SK-N-SH (cell line): ENCODE measurements around the gene GNAL. TPM values are rescaled to one million over a fixed set of nuclear protein-coding genes. Genes with fewer than 3 reads are reported as not detected.

Source experiments
- CTCF ChIA-PET: fragments of 300-600, 350-600 bp; formaldehyde crosslinking; extraction: SDS; loops from one replicate; lab custom pipeline; 2021; lab: Yijun Ruan, JAX
- POLR2A ChIA-PET: fragments of 350-600 bp; sonication (Branson Sonifier 250); formaldehyde crosslinking; extraction: SDS; loops from one replicate; lab custom pipeline; 2020; ENCODE audit warnings: antibody characterized with exemption, inconsistent platforms; lab: Yijun Ruan, JAX
- DNase-seq: peaks from one replicate; pipeline ENCODE4 v3.0.0; 2012
- H2AFZ ChIP-seq: fragments of 200-600 bp; sonication (generic); 2 replicates; pipeline ENCODE4 v1.8.1; 2016; ENCODE audit warnings: antibody characterized with exemption, mild to moderate bottlenecking, low read depth
- H3F3A ChIP-seq: fragments of 200-600 bp; sonication (generic); replicated peaks from 2 replicates; pipeline ENCODE3; 2016; ENCODE audit warnings: antibody characterized with exemption, mild to moderate bottlenecking; ENCODE audit not compliant: insufficient read depth
- H3K27ac ChIP-seq, 2 experiments: fragments of 200-500 bp in 1 of 2; fragments of 200-600 bp in 1 of 2; sonication (Bioruptor generic) in 1 of 2; sonication (generic), shearing (Covaris generic) in 1 of 2; 2 replicates each; pipeline versions ENCODE4 v1.5.1 to v1.6.1; 2014 to 2016; ENCODE audit warnings: low read depth in 2 of 2, inconsistent platforms in 1 of 2, low read length in 1 of 2, mild to moderate bottlenecking in 1 of 2, mixed read lengths in 1 of 2
- H3K27me3 ChIP-seq: fragments of 200-600 bp; sonication (generic), shearing (Covaris generic); 2 replicates; pipeline ENCODE4 v1.6.1; 2016; ENCODE audit warnings: mixed run types; ENCODE audit not compliant: insufficient read depth
- H3K36me3 ChIP-seq, 2 experiments: fragments of 200-500 bp in 1 of 2; fragments of 200-600 bp in 1 of 2; sonication (Bioruptor generic) in 1 of 2; sonication (generic) in 1 of 2; replicated peaks in 1 of 2; 2 replicates each; pipeline versions ENCODE3 to v1.5.1; 2014 to 2016; ENCODE audit warnings: low read length in 1 of 2, mild to moderate bottlenecking in 1 of 2; ENCODE audit not compliant: insufficient read depth in 2 of 2, control insufficient read depth in 1 of 2
- H3K4me1 ChIP-seq, 2 experiments: fragments of 200-500 bp in 1 of 2; fragments of 200-600 bp in 1 of 2; sonication (Bioruptor generic) in 1 of 2; sonication (generic), shearing (Covaris generic) in 1 of 2; 2 replicates each; pipeline versions ENCODE4 v1.5.1 to v1.6.1; 2014 to 2016; ENCODE audit warnings: low read depth in 1 of 2, low read length in 1 of 2, mixed run types in 1 of 2; ENCODE audit not compliant: insufficient read depth in 2 of 2, control insufficient read depth in 1 of 2
- H3K4me2 ChIP-seq: fragments of 200-600 bp; sonication (generic), shearing (Covaris generic); 2 replicates; pipeline ENCODE4 v1.6.1; 2017; ENCODE audit warnings: mixed run types
- H3K4me3 ChIP-seq, 2 experiments: fragments of 200-500 bp in 1 of 2; fragments of 200-600 bp in 1 of 2; sonication (Bioruptor generic) in 1 of 2; sonication (generic), shearing (Covaris generic) in 1 of 2; 2 replicates each; pipeline versions ENCODE4 v1.5.1 to v1.8.1; 2014 to 2016; ENCODE audit warnings: low read depth in 2 of 2, inconsistent platforms in 1 of 2, low read length in 1 of 2, mild to moderate bottlenecking in 1 of 2, mixed read lengths in 1 of 2, moderate library complexity in 1 of 2
- H3K79me2 ChIP-seq: fragments of 200-600 bp; sonication (generic); 2 replicates; pipeline ENCODE4 v1.8.1; 2017; ENCODE audit warnings: mild to moderate bottlenecking; ENCODE audit not compliant: insufficient read depth
- H3K9ac ChIP-seq: fragments of 200-600 bp; sonication (generic); 2 replicates; pipeline ENCODE4 v1.6.1; 2017; ENCODE audit warnings: mixed run types
- H3K9me2 ChIP-seq: fragments of 200-600 bp; sonication (generic); 2 replicates; pipeline ENCODE4 v1.6.1; 2017; ENCODE audit warnings: mixed run types
- H3K9me3 ChIP-seq: fragments of 200-600 bp; sonication (generic); 2 replicates; pipeline ENCODE4 v1.6.1; 2017; ENCODE audit warnings: mixed run types, mild to moderate bottlenecking, moderate library complexity
- H4K20me1 ChIP-seq: fragments of 200-600 bp; sonication (generic); 2 replicates; pipeline ENCODE4 v1.6.1; 2017; ENCODE audit warnings: mild to moderate bottlenecking, mixed run types; ENCODE audit not compliant: insufficient read depth
- CHD2 ChIP-seq: fragments of 150-350 bp; IDR thresholded peaks from 2 replicates; pipeline ENCODE4 v1.6.1; 2018; ENCODE audit warnings: low read length; ENCODE audit not compliant: partially characterized antibody
- EP300 ChIP-seq, 2 experiments: IDR thresholded peaks; 2 replicates each; pipeline versions ENCODE4 v1.4.0 to v1.6.1; 2012; ENCODE audit warnings: borderline replicate concordance in 1 of 2, low read depth in 1 of 2, low read length in 1 of 2
- FOXJ3 ChIP-seq: sonication (generic); formaldehyde crosslinking; IDR thresholded peaks from 2 replicates; pipeline ENCODE4 v1.5.1; 2020; ENCODE audit warnings: mild to moderate bottlenecking, missing genetic modification reagents
- FOXM1 ChIP-seq: IDR thresholded peaks from 2 replicates; pipeline ENCODE4 v1.4.0; 2012; ENCODE audit warnings: low read depth, mild to moderate bottlenecking
- GATA2 ChIP-seq: sonication (generic); formaldehyde crosslinking; IDR thresholded peaks from 2 replicates; pipeline ENCODE4 v1.5.0; 2020; ENCODE audit warnings: mild to moderate bottlenecking, missing genetic modification reagents
- MEF2A ChIP-seq: IDR thresholded peaks from 2 replicates; pipeline ENCODE4 v1.4.0; 2012; ENCODE audit warnings: low read depth, borderline replicate concordance
- MXI1 ChIP-seq: IDR thresholded peaks from 2 replicates; pipeline ENCODE4 v1.6.1; 2012; ENCODE audit warnings: mild to moderate bottlenecking, low read depth, low read length, improper control_type of control experiment
- NRF1 ChIP-seq: IDR thresholded peaks from 2 replicates; pipeline ENCODE4 v1.6.1; 2012; ENCODE audit warnings: low read depth, mild to moderate bottlenecking, low read length
- POLR2AphosphoS5 ChIP-seq: IDR thresholded peaks from 2 replicates; pipeline ENCODE4 v1.6.1; 2012; ENCODE audit warnings: low read depth, low read length
- RAD21 ChIP-seq: IDR thresholded peaks from 2 replicates; pipeline ENCODE4 v1.6.1; 2012; ENCODE audit warnings: mild to moderate bottlenecking, low read length
- RCOR1 ChIP-seq: fragments of 150-350 bp; IDR thresholded peaks from 2 replicates; pipeline ENCODE4 v1.6.1; 2017; ENCODE audit warnings: antibody characterized with exemption, low read length
- RFX5 ChIP-seq: IDR thresholded peaks from 2 replicates; pipeline ENCODE4 v1.6.1; 2012; ENCODE audit warnings: mild to moderate bottlenecking, improper control_type of control experiment, low read length
- RXRA ChIP-seq: IDR thresholded peaks from 2 replicates; pipeline ENCODE4 v1.4.0; 2012; ENCODE audit warnings: low read depth, mild to moderate bottlenecking, borderline replicate concordance
- SIN3A ChIP-seq: IDR thresholded peaks from 2 replicates; pipeline ENCODE4 v1.6.1; 2012; ENCODE audit warnings: low read depth, mild to moderate bottlenecking, low read length, moderate library complexity, borderline replicate concordance
- SMC3 ChIP-seq: IDR thresholded peaks from 2 replicates; pipeline ENCODE4 v1.6.1; 2012; ENCODE audit warnings: low read depth, low read length, improper control_type of control experiment
- TAF1 ChIP-seq: IDR thresholded peaks from 2 replicates; pipeline ENCODE4 v1.6.1; 2012; ENCODE audit warnings: low read depth, mild to moderate bottlenecking, low read length, moderate library complexity, borderline replicate concordance
- YY1 ChIP-seq: IDR thresholded peaks from 2 replicates; pipeline ENCODE4 v1.4.0; 2012; ENCODE audit warnings: low read depth, mild to moderate bottlenecking
- WGBS: methylation state at CpG from one replicate; pipeline ENCODE4 v1.1.6; 2017; ENCODE audit warnings: low lambda C conversion rate; 5-methylcytosine and 5-hydroxymethylcytosine counted together
- polyA plus RNA-seq, 3 experiments: library from polyadenylated mRNA; depleted of rRNA; stranded (reverse); fragments of >200 nt; gene quantifications; 2 replicates each; pipeline ENCODE4 v1.2.3, GENCODE V29; 2012
- TF ChIP-seq, protein P1 (sequence below): IDR thresholded peaks from 2 replicates; pipeline ENCODE4 v1.4.0; 2012; ENCODE audit warnings: low read depth, borderline replicate concordance
- TF ChIP-seq, protein P2 (sequence below): fragments of 200-600 bp; sonication (generic); IDR thresholded peaks from 2 replicates; pipeline ENCODE4 v1.6.1; 2017; ENCODE audit warnings: antibody characterized with exemption, mild to moderate bottlenecking, moderate library complexity
- TF ChIP-seq, protein P3 (sequence below): IDR thresholded peaks from 2 replicates; pipeline ENCODE4 v1.6.1; 2012; ENCODE audit warnings: mild to moderate bottlenecking, low read depth, low read length, moderate library complexity

Gene GNAL
- polyA plus RNA-seq, 1 of the 3 experiments (the other 2 are of a cell fraction): 0.13 TPM

DNA sequence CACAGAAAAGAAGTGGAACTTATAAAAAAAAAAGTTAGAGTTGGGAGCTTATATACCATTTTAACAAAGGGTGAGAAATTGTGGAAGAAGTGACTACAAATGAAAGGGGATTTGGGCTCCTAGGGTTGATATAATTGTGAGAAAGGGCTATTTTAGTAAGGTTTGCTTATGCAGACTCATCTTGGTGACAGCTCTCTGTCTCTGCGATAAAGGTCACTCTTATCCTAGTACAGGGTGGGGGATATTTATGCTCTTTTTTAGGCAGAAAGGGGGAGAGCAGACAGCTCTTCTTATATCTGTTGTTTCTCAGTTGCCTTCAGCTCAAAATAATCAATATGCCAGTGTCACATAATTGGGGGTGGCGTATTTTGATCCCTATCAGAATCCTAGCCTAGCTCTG is 130.9 kb downstream of the GNAL start:
- TF ChIP-seq, protein P1, sequence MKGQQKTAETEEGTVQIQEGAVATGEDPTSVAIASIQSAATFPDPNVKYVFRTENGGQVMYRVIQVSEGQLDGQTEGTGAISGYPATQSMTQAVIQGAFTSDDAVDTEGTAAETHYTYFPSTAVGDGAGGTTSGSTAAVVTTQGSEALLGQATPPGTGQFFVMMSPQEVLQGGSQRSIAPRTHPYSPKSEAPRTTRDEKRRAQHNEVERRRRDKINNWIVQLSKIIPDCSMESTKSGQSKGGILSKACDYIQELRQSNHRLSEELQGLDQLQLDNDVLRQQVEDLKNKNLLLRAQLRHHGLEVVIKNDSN: no peak
- TF ChIP-seq, protein P2, sequence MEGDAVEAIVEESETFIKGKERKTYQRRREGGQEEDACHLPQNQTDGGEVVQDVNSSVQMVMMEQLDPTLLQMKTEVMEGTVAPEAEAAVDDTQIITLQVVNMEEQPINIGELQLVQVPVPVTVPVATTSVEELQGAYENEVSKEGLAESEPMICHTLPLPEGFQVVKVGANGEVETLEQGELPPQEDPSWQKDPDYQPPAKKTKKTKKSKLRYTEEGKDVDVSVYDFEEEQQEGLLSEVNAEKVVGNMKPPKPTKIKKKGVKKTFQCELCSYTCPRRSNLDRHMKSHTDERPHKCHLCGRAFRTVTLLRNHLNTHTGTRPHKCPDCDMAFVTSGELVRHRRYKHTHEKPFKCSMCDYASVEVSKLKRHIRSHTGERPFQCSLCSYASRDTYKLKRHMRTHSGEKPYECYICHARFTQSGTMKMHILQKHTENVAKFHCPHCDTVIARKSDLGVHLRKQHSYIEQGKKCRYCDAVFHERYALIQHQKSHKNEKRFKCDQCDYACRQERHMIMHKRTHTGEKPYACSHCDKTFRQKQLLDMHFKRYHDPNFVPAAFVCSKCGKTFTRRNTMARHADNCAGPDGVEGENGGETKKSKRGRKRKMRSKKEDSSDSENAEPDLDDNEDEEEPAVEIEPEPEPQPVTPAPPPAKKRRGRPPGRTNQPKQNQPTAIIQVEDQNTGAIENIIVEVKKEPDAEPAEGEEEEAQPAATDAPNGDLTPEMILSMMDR: no peak
- TF ChIP-seq SIN3A (no peak), FOXJ3 (CRISPR knock-in tag) (no peak), RXRA (no peak), EP300 (IDR thresholded peaks at IDR 0.05; ENCODE audit: borderline replicate concordance in 1 of 2, low read depth in 1 of 2, low read length in 1 of 2) (no peak), CHD2 (no peak), SMC3 (no peak), MEF2A (no peak), GATA2 (CRISPR knock-in tag) (no peak), POLR2AphosphoS5 (no peak), NRF1 (no peak), YY1 (no peak), FOXM1 (no peak), RAD21 (no peak), MXI1 (no peak), RFX5 (no peak), TAF1 (no peak), RCOR1 (no peak)
- TF ChIP-seq, protein P3, sequence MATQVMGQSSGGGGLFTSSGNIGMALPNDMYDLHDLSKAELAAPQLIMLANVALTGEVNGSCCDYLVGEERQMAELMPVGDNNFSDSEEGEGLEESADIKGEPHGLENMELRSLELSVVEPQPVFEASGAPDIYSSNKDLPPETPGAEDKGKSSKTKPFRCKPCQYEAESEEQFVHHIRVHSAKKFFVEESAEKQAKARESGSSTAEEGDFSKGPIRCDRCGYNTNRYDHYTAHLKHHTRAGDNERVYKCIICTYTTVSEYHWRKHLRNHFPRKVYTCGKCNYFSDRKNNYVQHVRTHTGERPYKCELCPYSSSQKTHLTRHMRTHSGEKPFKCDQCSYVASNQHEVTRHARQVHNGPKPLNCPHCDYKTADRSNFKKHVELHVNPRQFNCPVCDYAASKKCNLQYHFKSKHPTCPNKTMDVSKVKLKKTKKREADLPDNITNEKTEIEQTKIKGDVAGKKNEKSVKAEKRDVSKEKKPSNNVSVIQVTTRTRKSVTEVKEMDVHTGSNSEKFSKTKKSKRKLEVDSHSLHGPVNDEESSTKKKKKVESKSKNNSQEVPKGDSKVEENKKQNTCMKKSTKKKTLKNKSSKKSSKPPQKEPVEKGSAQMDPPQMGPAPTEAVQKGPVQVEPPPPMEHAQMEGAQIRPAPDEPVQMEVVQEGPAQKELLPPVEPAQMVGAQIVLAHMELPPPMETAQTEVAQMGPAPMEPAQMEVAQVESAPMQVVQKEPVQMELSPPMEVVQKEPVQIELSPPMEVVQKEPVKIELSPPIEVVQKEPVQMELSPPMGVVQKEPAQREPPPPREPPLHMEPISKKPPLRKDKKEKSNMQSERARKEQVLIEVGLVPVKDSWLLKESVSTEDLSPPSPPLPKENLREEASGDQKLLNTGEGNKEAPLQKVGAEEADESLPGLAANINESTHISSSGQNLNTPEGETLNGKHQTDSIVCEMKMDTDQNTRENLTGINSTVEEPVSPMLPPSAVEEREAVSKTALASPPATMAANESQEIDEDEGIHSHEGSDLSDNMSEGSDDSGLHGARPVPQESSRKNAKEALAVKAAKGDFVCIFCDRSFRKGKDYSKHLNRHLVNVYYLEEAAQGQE: no peak
- TF ChIP-seq, all 33 proteins: peak for 0
- H2AFZ ChIP-seq: no peak overlapping the region
- no peak overlapping the region for H3K27ac ChIP-seq
- no peak for DNase-seq
- POLR2A ChIA-PET: no interaction called here
- no peaks in the 10 kb centered on the region for H3K9me3 ChIP-seq
- no peaks in the 10 kb centered on the region for H3K4me1 ChIP-seq
- H3K4me3 ChIP-seq: no peak overlapping the region
- no peak overlapping the region for H3K4me2 ChIP-seq
- CTCF ChIA-PET: no interaction called here
- no peaks in the 10 kb centered on the region for H3K9me2 ChIP-seq
- H3K9ac ChIP-seq: no peak overlapping the region
- H3K79me2 ChIP-seq: no peaks in the 10 kb centered on the region
- no peaks in the 10 kb centered on the region for H4K20me1 ChIP-seq
- H3K36me3 ChIP-seq: no peaks in the 10 kb centered on the region
- no peaks in the 10 kb centered on the region for H3F3A ChIP-seq
- 14% methylated on average over 2 of the region's 2 CpGs for WGBS
- H3K27me3 ChIP-seq: peaks cover 57% of the 10 kb centered on the region
